IPS-18a (cell line): ENCODE results near the gene PDCL2.
"Not testable (repeated sequence)": the region's sequence is repeated elsewhere in the genome, so short reads cannot be mapped to it uniquely, and the experiment has no call there.

ENCODE experiments used
- H3K27ac ChIP-seq: one replicate; pipeline ENCODE4 v1.5.1; 2013; ENCODE audit warnings: low read length
- H3K27me3 ChIP-seq: one replicate; pipeline ENCODE4 v1.6.1; 2013; ENCODE audit warnings: mild to moderate bottlenecking, low read length; ENCODE audit not compliant: control insufficient read depth, insufficient read depth
- H3K36me3 ChIP-seq: one replicate; pipeline ENCODE4 v1.6.1; 2013; ENCODE audit warnings: low read depth, low read length; ENCODE audit not compliant: control insufficient read depth
- H3K4me1 ChIP-seq: one replicate; pipeline ENCODE4 v1.6.1; 2013; ENCODE audit warnings: low read depth, low read length; ENCODE audit not compliant: control insufficient read depth
- H3K4me3 ChIP-seq: one replicate; pipeline ENCODE4 v1.5.1; 2013; ENCODE audit warnings: low read length
- H3K9ac ChIP-seq: one replicate; pipeline ENCODE4 v1.6.1; 2013; ENCODE audit warnings: mild to moderate bottlenecking, low read length, moderate library complexity
- H3K9me3 ChIP-seq: one replicate; pipeline ENCODE4 v1.6.1; 2013; ENCODE audit warnings: low read depth, low read length; ENCODE audit not compliant: control insufficient read depth

The PDCL2 gene

DNA sequence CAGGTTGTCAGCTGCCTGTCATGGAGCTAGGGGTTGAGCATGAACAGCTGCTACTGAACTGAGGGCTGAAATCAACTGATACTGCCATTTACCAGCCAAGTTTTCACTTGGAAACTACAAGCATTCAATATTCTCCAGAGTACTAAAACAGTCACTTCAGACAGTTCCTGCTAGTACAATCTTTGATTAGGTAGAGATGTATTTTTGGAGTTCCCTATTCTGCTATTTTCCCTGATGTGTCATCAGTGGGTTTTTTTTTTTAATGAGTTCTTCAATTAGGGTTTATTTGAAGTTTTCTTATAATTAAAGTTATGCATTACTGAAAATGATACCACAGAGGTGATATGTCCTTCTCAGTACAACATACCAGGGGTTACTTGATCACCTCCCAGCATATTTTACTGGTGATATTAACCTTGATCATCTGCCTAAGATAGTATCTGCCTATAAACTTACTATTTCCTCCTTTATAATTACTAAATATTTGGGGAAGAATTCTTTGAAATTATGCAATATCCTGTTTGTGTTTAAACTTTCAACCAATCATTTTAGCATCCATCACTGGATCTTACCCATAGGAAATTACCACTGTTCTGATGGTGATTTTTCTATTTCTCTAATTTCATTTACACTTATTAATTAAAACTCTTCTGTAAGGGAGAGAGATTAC lies 13.6 kb downstream of the PDCL2 start:
- Histone ChIP-seq H3K9ac (no peak overlapping the region), H3K36me3 (no peaks in the 10 kb centered on the region), H3K9me3 (peaks cover 11% of the 10 kb centered on the region), H3K27me3 (no peaks in the 10 kb centered on the region), H3K27ac (no peak overlapping the region), H3K4me1 (no peaks in the 10 kb centered on the region), H3K4me3 (no peak overlapping the region)

DNA sequence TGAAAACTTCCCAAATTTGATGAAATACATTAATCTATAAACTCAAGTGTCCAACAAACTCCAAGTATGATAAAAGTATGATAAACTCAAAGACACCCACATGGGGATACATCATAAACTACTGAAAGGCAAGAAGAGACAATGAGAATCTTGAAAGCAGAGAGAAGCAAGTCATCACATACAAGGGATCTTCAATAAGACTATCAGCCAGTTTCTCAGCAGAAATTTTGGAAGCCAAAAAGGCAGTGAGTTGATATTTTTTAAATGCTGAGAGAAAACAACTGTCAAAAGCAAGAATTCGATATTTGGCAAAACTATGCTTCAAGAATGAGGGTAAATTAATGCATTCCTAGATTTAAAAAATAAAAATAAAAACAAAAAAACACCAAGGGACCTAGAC lies 16.5 kb downstream of the PDCL2 start:
- H3K27me3 ChIP-seq: no peaks in the 10 kb centered on the region
- no peak overlapping the region for H3K4me3 ChIP-seq
- no peaks in the 10 kb centered on the region for H3K4me1 ChIP-seq
- no peaks in the 10 kb centered on the region for H3K36me3 ChIP-seq
- no peak overlapping the region for H3K27ac ChIP-seq
- no peak overlapping the region for H3K9ac ChIP-seq
- peaks cover 10% of the 10 kb centered on the region for H3K9me3 ChIP-seq

DNA sequence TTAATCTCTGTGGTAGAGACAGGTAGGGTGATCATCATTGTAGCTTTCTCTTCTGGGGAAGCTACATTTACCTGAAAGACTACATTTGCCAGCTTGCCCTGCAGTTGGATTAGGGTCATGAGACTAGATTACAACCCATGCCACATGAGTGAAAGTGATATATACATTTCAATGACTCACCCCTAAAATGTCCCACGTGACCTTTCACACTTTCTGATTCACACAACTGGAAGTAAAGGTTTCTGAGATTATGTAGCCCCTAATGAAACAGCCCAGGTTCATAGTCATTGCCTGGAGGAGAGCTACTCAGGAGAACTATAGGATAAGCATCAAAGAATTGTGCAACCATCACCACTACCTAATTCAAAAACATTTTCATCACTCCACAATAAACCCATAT lies 17.8 kb downstream of the PDCL2 start:
- Histone ChIP-seq H3K27me3 (no peaks in the 10 kb centered on the region), H3K36me3 (no peaks in the 10 kb centered on the region), H3K27ac (no peak overlapping the region), H3K4me1 (no peaks in the 10 kb centered on the region), H3K9ac (no peak overlapping the region), H3K9me3 (peaks cover 10% of the 10 kb centered on the region), H3K4me3 (no peak overlapping the region)

DNA sequence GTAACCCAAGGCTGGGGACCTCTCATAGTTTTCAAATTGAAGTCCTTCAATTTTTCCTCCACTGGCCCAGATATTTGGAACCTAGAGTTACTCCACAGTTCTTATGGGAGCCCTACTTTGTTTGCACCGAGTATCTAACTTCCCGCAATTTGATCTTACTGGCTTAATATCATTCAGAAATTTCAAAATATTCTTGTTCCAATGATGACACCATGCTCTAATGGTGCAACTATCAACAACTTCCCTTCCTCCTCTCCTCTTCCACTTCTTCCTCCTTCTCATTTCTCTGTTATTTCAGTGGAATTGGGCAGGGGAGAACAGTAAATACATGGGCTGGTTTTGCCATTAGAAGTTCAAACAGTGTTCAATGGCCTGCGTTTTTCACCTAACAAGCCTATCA lies 20.2 kb downstream of the PDCL2 start:
- Histone ChIP-seq H3K9me3 (no peaks in the 10 kb centered on the region), H3K4me1 (no peaks in the 10 kb centered on the region), H3K4me3 (no peak overlapping the region), H3K27me3 (no peaks in the 10 kb centered on the region), H3K27ac (no peak overlapping the region), H3K9ac (no peak overlapping the region), H3K36me3 (no peaks in the 10 kb centered on the region)

DNA sequence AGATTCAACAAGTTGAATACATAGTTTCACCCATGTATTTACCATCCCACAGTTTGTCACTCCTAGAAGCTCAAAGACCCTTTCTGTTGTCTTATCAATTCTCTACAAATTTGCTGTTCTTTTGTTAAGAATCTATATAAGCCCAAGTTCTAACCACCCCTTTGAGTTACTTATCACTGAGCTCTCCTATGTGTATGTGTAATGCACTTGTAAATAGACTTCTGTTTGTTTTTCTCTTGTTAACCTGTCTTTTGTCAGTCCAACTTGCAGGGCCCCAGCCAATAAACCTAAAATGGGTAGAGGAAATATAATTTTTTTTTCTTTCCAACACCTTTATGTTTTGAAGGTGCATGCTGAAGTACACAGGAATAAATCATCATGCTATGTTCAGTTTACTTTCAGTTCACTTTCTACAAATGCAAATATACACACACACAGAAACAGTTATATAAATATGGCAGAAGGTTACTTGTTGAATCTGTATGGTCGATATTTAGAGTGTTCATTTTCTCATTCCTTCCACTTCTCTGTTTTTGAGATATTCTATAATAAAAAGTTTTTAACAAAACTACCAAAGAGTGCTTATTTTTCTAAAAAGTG lies 23.0 kb downstream of the PDCL2 start:
- H3K27me3 ChIP-seq: no peaks in the 10 kb centered on the region
- no peak overlapping the region for H3K9ac ChIP-seq
- no peaks in the 10 kb centered on the region for H3K36me3 ChIP-seq
- H3K9me3 ChIP-seq: no peaks in the 10 kb centered on the region
- H3K4me3 ChIP-seq: no peak overlapping the region
- peaks cover 3% of the 10 kb centered on the region for H3K4me1 ChIP-seq
- no peak overlapping the region for H3K27ac ChIP-seq

DNA sequence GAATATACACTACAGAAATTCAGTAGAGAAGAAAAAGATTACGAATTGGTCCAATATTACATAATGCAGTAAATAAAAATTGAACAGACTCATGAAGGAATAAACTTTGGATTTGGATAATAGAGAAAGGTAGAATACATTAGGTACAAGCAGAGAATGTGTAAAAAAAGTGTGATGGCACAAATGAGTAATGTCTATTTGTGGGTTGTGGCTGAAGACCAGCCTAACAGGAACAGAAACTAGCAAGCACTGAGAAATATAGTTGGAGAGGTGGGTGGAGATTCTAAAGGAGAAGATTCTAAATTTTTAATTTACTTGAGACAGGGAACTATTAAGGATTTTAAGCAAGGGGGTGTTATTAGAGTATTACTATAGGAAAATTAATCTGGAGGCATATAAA lies 30.2 kb downstream of the PDCL2 start:
- no peak overlapping the region for H3K9ac ChIP-seq

DNA sequence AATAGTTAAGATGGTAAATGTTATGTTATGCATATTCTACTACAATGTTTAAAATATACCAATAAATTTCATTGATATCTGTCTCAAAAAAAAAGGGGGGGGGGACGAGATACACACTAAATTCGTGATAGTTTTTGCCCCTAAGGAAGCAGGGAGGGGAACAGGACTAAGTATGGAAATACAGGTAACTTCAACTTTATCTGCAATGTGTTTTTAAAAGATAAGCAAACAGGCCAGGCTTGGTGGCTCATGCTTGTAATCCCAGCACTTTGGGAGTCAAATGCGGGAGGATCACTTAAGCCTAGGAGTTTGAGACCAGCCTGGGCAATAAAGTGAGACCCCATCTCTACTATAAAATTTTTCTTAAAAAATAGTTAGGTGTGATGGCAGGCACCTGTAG lies 31.9 kb downstream of the PDCL2 start:
- Histone ChIP-seq H3K9me3 (no peaks in the 10 kb centered on the region), H3K4me3 (no peak overlapping the region), H3K27ac (no peak overlapping the region), H3K4me1 (peaks cover 11% of the 10 kb centered on the region), H3K36me3 (no peaks in the 10 kb centered on the region), H3K27me3 (no peaks in the 10 kb centered on the region), H3K9ac (no peak overlapping the region)

More for the DNA sequence above, 30.2 kb downstream of the PDCL2 start:
- no peaks in the 10 kb centered on the region for H3K9me3 ChIP-seq
- no peak overlapping the region for H3K27ac ChIP-seq
- no peaks in the 10 kb centered on the region for H3K27me3 ChIP-seq
- peaks cover 11% of the 10 kb centered on the region for H3K4me1 ChIP-seq
- H3K36me3 ChIP-seq: no peaks in the 10 kb centered on the region
- no peak overlapping the region for H3K4me3 ChIP-seq

DNA sequence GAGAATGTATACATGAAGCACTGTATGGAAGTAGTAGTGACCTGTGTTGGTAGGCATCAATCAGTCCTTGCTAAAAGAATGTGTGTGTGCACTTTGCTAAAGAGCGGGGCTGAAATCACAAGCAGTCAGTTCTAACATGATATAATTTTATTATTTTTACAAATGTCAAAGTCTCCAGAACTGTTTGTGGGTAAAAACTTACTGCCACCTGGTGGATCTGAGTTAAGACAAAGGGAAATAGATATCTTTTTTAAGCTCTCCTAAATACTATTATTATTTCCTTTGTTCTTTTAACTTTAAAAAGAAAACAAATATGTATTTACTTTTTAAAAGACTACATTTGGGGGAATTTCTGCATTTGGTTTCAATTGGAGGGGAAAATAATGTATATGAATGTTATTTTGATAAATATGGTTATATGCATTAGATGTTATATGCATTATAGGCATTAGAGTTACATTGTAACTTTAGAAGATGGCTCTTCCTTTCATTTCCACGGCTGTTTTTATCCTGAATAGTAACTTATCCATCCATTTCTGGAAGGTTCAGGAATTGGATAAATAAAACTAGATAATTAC lies 37.5 kb downstream of the PDCL2 start:
- no peak overlapping the region for H3K27ac ChIP-seq
- H3K36me3 ChIP-seq: no peaks in the 10 kb centered on the region
- H3K27me3 ChIP-seq: no peaks in the 10 kb centered on the region
- H3K4me3 ChIP-seq: no peak overlapping the region
- H3K9ac ChIP-seq: no peak overlapping the region
- peaks cover 7% of the 10 kb centered on the region for H3K4me1 ChIP-seq
- H3K9me3 ChIP-seq: no peaks in the 10 kb centered on the region

DNA sequence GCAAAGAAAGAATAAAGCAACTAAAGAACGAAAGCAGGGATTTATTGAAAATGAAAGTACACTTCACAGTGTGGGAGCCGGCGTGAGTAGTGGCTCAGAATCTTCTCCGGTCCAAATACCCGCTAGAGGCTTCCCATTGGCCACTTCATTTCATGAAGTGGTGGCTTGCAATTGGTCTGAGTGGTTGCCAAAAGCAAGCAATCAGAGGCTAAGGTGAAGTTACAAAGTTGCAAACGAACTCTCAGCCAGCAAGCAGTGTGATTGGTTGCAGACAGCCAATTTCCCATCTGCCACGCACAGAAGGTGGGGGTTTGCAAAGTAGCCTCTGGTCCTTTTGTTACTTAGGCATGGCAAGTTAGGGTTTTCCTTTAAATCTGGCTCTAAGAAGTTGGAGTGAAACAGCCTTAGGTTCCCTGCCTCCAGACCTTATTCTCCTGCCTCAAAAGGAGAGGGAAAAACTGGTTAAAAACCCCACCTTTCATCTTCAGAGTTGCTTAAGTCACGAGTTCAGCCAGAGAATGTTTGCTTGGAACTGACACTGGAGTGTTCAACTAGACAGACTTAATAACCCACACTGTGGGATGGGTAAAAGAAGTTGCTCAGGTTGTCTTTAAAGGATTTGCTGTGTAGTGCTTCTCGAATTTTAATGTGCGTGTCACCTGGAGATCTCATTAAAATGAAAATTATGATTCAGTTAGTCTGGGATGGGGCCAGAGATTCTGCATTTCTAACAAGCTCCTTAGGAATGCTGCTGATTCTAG lies 38.4 kb downstream of the PDCL2 start:
- Histone ChIP-seq H3K4me1 (peaks cover 9% of the 10 kb centered on the region), H3K9ac (no peak overlapping the region), H3K9me3 (no peaks in the 10 kb centered on the region), H3K27me3 (no peaks in the 10 kb centered on the region), H3K27ac (no peak overlapping the region), H3K36me3 (no peaks in the 10 kb centered on the region), H3K4me3 (no peak overlapping the region)

DNA sequence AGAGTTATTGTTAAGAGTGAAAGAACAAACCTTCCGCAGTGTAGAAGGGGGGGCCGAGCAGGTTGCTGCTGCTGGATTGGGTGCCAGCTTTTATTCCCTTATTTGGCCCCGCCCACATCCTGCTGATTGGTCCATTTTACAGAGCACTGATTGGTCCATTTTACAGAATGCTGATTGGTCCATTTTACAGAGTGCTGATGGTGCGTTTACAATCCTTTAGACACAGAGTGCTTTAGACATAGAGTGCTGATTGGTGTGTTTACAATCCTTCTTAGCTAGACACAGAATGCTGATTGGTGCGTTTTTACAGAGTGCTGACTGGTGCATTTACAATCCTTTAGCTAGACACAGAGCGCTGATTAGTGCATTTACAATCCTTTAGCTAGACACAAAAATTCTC lies 40.1 kb downstream of the PDCL2 start:
- not testable (repeated sequence) for H3K27me3 ChIP-seq, H3K27ac ChIP-seq, H3K9me3 ChIP-seq, H3K9ac ChIP-seq, H3K36me3 ChIP-seq, H3K4me3 ChIP-seq
- peaks cover 20% of the 10 kb centered on the region for H3K4me1 ChIP-seq

DNA sequence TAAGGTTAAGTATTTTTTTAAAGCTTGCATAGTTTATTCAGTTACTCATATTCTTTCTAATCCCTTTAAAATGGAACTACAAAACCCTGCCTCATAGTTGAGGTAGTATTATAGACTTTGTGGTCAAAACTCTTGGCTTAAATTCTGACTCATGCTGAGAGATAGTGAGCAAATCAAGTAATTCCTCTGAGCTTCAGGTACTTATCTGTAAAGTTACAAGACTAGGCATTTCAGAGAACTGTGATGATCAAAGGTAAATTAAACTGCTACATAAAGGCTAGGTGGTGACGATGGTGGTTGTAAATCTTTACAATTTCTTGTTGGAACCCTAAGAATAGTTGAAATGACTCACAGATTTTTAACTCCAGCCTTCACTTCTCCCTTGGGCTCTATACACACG lies 42.2 kb downstream of the PDCL2 start:
- H3K9me3 ChIP-seq: no peaks in the 10 kb centered on the region
- H3K9ac ChIP-seq: no peak overlapping the region
- H3K4me3 ChIP-seq: no peak overlapping the region

More for the DNA sequence above, 42.2 kb downstream of the PDCL2 start:
- H3K36me3 ChIP-seq: no peaks in the 10 kb centered on the region
- H3K4me1 ChIP-seq: peaks cover 22% of the 10 kb centered on the region
- H3K27ac ChIP-seq: no peak overlapping the region
- no peaks in the 10 kb centered on the region for H3K27me3 ChIP-seq
